ENCODE results near the gene CHSY3. TPM values are rescaled to one million over a fixed set of nuclear protein-coding genes. Genes with fewer than 3 reads are reported as not detected.

The CHSY3 gene
- total RNA-seq, 5 donors from 2014 or later (not counting 1 experiment from before 2014, with no cell fraction given): not detected

DNA sequence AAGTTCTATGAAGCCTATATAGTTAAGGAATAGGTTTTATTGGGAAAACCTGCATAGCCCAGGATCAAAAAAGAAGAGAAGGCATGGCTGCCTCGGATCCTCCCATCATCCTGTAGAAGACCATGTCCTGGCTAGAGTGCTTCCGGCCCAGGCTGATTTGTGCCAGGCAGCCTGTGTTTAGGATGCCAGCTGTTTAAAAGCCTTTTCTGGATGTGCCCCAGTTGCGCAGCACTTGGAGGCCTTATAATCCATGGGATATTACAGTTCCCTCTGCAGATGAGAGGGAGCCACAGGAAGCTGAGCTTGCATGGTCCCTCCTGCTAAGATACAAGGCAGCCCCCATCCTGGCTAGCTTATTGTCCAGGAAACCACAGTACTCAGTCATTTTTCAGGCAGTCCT lies 97.9 kb downstream of the CHSY3 start:
- CTCF ChIA-PET: no interaction called here
- Histone ChIP-seq H3K36me3 (ENCODE audit: control insufficient read depth in 2 of 2, extremely low read depth in 1 of 2, insufficient read depth in 1 of 2, low read length in 1 of 2) (no peaks in the 10 kb centered on the region), H3K27me3 (replicated peaks in 1 of 2; ENCODE audit: control insufficient read depth in 2 of 2, extremely low read depth in 1 of 2, insufficient read depth in 2 of 2, low read length in 1 of 2) (no peaks in the 10 kb centered on the region), H3K4me1 (ENCODE audit: control insufficient read depth in 1 of 2, extremely low read depth in 1 of 2, insufficient read depth in 2 of 2, low read length in 2 of 2) (no peaks in the 10 kb centered on the region), H3K4me3 (ENCODE audit: control insufficient read depth in 1 of 2, extremely low read depth in 1 of 2, low read length in 1 of 2) (no peak overlapping the region), H3K27ac (ENCODE audit: low read length) (no peak overlapping the region), H3K9me3 (no peaks in the 10 kb centered on the region)
- DNase-seq (no peak), ATAC-seq (replicated peaks in 1 of 4) (no peak)
- no peak overlapping the region for H3K27ac Mint-ChIP-seq
- 84% methylated on average over 3 of the region's 3 CpGs for WGBS (ENCODE audit: insufficient coverage)
- POLR2A ChIA-PET: no interaction called here
- no peaks in the 10 kb centered on the region for H3K36me3 Mint-ChIP-seq
- H3K9me3 Mint-ChIP-seq: peaks cover 0 to 2% (median 0%) of the 10 kb centered on the region in 3 donors
- no peak overlapping the region for H3K4me3 Mint-ChIP-seq
- H3K27me3 Mint-ChIP-seq: peaks cover 0 to 2% of the 10 kb centered on the region in 2 donors
- H3K4me1 Mint-ChIP-seq: no peaks in the 10 kb centered on the region

DNA sequence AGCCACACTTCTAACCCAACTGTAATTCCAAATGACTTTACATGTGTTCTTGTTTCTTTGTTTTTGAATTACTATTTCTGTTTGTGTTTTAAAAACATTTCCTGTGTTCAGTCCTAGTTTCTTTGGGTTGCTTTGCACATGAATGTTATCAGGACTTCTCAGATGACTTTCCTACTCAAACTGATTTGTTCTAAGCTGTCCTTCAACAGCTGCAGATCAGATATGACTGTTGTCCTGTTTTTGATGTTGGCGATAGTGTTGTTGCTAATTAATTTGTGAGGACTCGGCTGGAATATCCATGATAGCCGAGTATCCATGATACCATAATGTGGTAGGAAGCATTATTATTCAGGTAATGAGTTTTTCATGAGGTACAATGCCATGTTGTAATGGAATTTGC lies 98.6 kb downstream of the CHSY3 start:
- Histone ChIP-seq H3K36me3 (ENCODE audit: control insufficient read depth in 2 of 2, extremely low read depth in 1 of 2, insufficient read depth in 1 of 2, low read length in 1 of 2) (no peaks in the 10 kb centered on the region), H3K27me3 (replicated peaks in 1 of 2; ENCODE audit: control insufficient read depth in 2 of 2, extremely low read depth in 1 of 2, insufficient read depth in 2 of 2, low read length in 1 of 2) (no peaks in the 10 kb centered on the region), H3K4me3 (ENCODE audit: control insufficient read depth in 1 of 2, extremely low read depth in 1 of 2, low read length in 1 of 2) (no peak overlapping the region), H3K27ac (ENCODE audit: low read length) (no peak overlapping the region), H3K4me1 (ENCODE audit: control insufficient read depth in 1 of 2, extremely low read depth in 1 of 2, insufficient read depth in 2 of 2, low read length in 2 of 2) (no peaks in the 10 kb centered on the region), H3K9me3 (no peaks in the 10 kb centered on the region)
- H3K27ac Mint-ChIP-seq: no peak overlapping the region
- WGBS (ENCODE audit: insufficient coverage): 97% methylated on average over 3 of the region's 3 CpGs
- ATAC-seq (replicated peaks in 1 of 4): no peak
- no peak overlapping the region for H3K4me3 Mint-ChIP-seq
- ChIA-PET POLR2A (no interaction called here), CTCF (no interaction called here)
- no peak for DNase-seq
- peaks cover 0 to 4% (median 0%) of the 10 kb centered on the region in 3 donors for H3K9me3 Mint-ChIP-seq
- no peaks in the 10 kb centered on the region for H3K36me3 Mint-ChIP-seq
- H3K4me1 Mint-ChIP-seq: no peaks in the 10 kb centered on the region
- H3K27me3 Mint-ChIP-seq: peaks cover 0 to 2% of the 10 kb centered on the region in 2 donors

DNA sequence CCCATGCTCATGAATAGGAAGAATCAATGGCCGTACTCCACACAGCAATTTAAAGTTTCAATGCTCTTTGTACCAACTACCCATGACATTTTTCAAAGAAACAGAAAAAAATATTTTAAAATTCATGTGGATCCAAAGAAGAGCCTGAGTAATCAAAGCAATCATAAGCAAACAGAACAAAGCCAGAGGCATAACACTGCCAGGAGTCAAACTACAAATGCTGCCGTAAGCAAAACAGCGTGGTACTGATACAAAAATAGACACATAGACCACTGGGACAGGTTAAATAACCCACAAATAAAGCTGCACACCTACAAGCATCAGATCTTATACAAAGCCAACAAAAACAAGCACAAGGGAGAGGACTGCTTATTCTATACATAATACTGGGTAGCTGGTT lies 107.7 kb downstream of the CHSY3 start:
- Mint-ChIP-seq H3K4me1 (no peaks in the 10 kb centered on the region), H3K27me3 (no peaks in the 10 kb centered on the region)

DNA sequence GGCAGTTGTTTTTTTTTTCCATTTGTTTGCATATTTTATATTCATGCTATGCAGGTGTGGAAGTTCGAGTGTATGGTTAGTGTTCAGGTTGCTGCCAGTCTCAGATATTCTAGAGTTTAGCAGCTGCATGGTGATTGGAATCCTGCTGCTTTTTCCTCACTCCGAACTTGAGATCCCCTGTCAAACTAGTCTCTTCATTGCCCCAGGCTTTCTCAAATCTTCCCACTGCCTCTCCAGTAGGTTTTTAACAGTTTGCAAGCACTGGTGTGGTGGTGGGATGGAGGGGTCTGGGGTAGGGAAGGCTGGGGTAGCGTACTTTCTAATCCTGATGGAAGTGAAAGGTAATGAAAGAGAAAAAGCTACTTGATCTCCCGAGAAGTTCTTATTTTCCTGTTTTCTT lies 112.9 kb downstream of the CHSY3 start:
- no peak overlapping the region for H3K4me3 ChIP-seq (ENCODE audit: control insufficient read depth in 1 of 2, extremely low read depth in 1 of 2, low read length in 1 of 2)
- ATAC-seq (replicated peaks in 1 of 4) (no peak), DNase-seq (no peak)
- Mint-ChIP-seq H3K4me3 (no peak overlapping the region), H3K27ac (no peak overlapping the region), H3K9me3 (peaks cover 0 to 20% (median 9%) of the 10 kb centered on the region in 3 donors), H3K4me1 (no peaks in the 10 kb centered on the region), H3K27me3 (no peaks in the 10 kb centered on the region), H3K36me3 (no peaks in the 10 kb centered on the region)
- WGBS (ENCODE audit: insufficient coverage): no CpG with 5 or more reads among the region's 4 CpGs
- ChIA-PET CTCF (no interaction called here), POLR2A (no interaction called here)
- no peak overlapping the region for H3K27ac ChIP-seq (ENCODE audit: low read length)
- H3K4me1 ChIP-seq (ENCODE audit: control insufficient read depth in 1 of 2, extremely low read depth in 1 of 2, insufficient read depth in 2 of 2, low read length in 2 of 2): no peaks in the 10 kb centered on the region
- no peaks in the 10 kb centered on the region for H3K36me3 ChIP-seq (ENCODE audit: control insufficient read depth in 2 of 2, extremely low read depth in 1 of 2, insufficient read depth in 1 of 2, low read length in 1 of 2)
- no peaks in the 10 kb centered on the region for H3K9me3 ChIP-seq
- H3K27me3 ChIP-seq (replicated peaks in 1 of 2; ENCODE audit: control insufficient read depth in 2 of 2, extremely low read depth in 1 of 2, insufficient read depth in 2 of 2, low read length in 1 of 2): no peaks in the 10 kb centered on the region

More for the DNA sequence above, 107.7 kb downstream of the CHSY3 start:
- 79% methylated on average over 2 of the region's 3 CpGs for WGBS (ENCODE audit: insufficient coverage)
- no peak for DNase-seq
- Histone ChIP-seq H3K27ac (ENCODE audit: low read length) (no peak overlapping the region), H3K4me1 (ENCODE audit: control insufficient read depth in 1 of 2, extremely low read depth in 1 of 2, insufficient read depth in 2 of 2, low read length in 2 of 2) (no peaks in the 10 kb centered on the region), H3K9me3 (no peaks in the 10 kb centered on the region), H3K27me3 (replicated peaks in 1 of 2; ENCODE audit: control insufficient read depth in 2 of 2, extremely low read depth in 1 of 2, insufficient read depth in 2 of 2, low read length in 1 of 2) (no peaks in the 10 kb centered on the region), H3K36me3 (ENCODE audit: control insufficient read depth in 2 of 2, extremely low read depth in 1 of 2, insufficient read depth in 1 of 2, low read length in 1 of 2) (no peaks in the 10 kb centered on the region), H3K4me3 (ENCODE audit: control insufficient read depth in 1 of 2, extremely low read depth in 1 of 2, low read length in 1 of 2) (no peak overlapping the region)
- POLR2A ChIA-PET: no interaction called here
- no peak overlapping the region for H3K27ac Mint-ChIP-seq
- no peak for ATAC-seq (replicated peaks in 1 of 4)
- CTCF ChIA-PET: no interaction called here
- H3K36me3 Mint-ChIP-seq: no peaks in the 10 kb centered on the region
- H3K9me3 Mint-ChIP-seq: peaks cover 2 to 56% (median 13%) of the 10 kb centered on the region in 3 donors
- H3K4me3 Mint-ChIP-seq: no peak overlapping the region

DNA sequence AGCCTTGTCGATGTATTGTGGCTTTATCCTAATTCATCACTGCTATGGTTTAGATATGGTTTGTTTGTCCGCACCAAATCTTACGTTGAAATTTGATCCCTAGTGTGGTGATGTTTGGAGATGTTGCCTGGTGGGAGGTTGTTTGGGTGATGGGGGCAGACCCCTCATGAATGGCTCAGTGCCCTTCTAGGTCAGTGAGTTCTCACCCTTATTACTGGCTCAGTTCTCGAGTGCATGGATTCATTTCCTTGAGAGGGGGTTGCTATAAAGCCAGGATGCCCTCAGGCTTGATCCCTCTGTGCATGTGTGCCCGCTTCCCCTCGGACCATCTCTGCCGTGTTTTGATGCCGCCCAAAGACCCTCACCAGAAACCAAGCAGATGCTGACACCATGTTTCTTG lies 114.4 kb downstream of the CHSY3 start:
- ChIA-PET POLR2A (no interaction called here), CTCF (no interaction called here)
- no peaks in the 10 kb centered on the region for H3K36me3 ChIP-seq (ENCODE audit: control insufficient read depth in 2 of 2, extremely low read depth in 1 of 2, insufficient read depth in 1 of 2, low read length in 1 of 2)
- H3K4me1 ChIP-seq (ENCODE audit: control insufficient read depth in 1 of 2, extremely low read depth in 1 of 2, insufficient read depth in 2 of 2, low read length in 2 of 2): no peaks in the 10 kb centered on the region
- Mint-ChIP-seq H3K4me3 (no peak overlapping the region), H3K27ac (no peak overlapping the region), H3K9me3 (peaks cover 0 to 19% (median 9%) of the 10 kb centered on the region in 3 donors), H3K4me1 (no peaks in the 10 kb centered on the region), H3K27me3 (no peaks in the 10 kb centered on the region), H3K36me3 (no peaks in the 10 kb centered on the region)
- no peaks in the 10 kb centered on the region for H3K9me3 ChIP-seq
- H3K27me3 ChIP-seq (replicated peaks in 1 of 2; ENCODE audit: control insufficient read depth in 2 of 2, extremely low read depth in 1 of 2, insufficient read depth in 2 of 2, low read length in 1 of 2): no peaks in the 10 kb centered on the region
- H3K27ac ChIP-seq (ENCODE audit: low read length): no peak overlapping the region
- H3K4me3 ChIP-seq (ENCODE audit: control insufficient read depth in 1 of 2, extremely low read depth in 1 of 2, low read length in 1 of 2): no peak overlapping the region
- 92% methylated on average over 5 of the region's 8 CpGs for WGBS (ENCODE audit: insufficient coverage)
- DNase-seq (no peak), ATAC-seq (replicated peaks in 1 of 4) (no peak)

DNA sequence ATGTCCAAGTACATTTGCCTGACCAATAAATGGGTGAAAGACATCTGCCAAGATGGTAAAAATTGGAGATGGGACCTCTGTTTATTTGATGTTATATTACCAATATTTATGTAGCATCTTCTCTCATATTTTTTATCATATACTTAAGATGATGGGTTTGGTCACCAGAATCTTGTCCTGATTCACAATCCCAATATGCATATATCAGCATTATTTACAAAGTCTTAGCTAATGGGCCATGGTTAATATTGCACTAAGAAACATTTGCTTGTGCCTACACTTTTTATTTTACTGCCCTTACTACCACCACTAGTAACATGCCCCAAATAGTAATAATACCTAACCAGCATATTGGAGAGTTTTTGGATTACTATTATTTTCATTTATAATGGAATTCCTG lies 116.7 kb downstream of the CHSY3 start:
- Histone ChIP-seq H3K27ac (ENCODE audit: low read length) (no peak overlapping the region), H3K36me3 (ENCODE audit: control insufficient read depth in 2 of 2, extremely low read depth in 1 of 2, insufficient read depth in 1 of 2, low read length in 1 of 2) (no peaks in the 10 kb centered on the region), H3K4me1 (ENCODE audit: control insufficient read depth in 1 of 2, extremely low read depth in 1 of 2, insufficient read depth in 2 of 2, low read length in 2 of 2) (no peaks in the 10 kb centered on the region), H3K4me3 (ENCODE audit: control insufficient read depth in 1 of 2, extremely low read depth in 1 of 2, low read length in 1 of 2) (no peak overlapping the region), H3K9me3 (no peaks in the 10 kb centered on the region), H3K27me3 (replicated peaks in 1 of 2; ENCODE audit: control insufficient read depth in 2 of 2, extremely low read depth in 1 of 2, insufficient read depth in 2 of 2, low read length in 1 of 2) (no peaks in the 10 kb centered on the region)
- ChIA-PET CTCF (interaction anchor here in 1 of 2 donors (0.7 kb wide), 1 partner anchor 92 kb away, joined by 5 read pairs; no protein-coding TSS in a partner anchor), POLR2A (no interaction called here)
- H3K27ac Mint-ChIP-seq: no peak overlapping the region
- peaks cover 0 to under 1% (median under 1%) of the 10 kb centered on the region in 3 donors for H3K9me3 Mint-ChIP-seq
- DNase-seq: no peak
- no peak for ATAC-seq (replicated peaks in 1 of 4)
- no peaks in the 10 kb centered on the region for H3K36me3 Mint-ChIP-seq
- H3K4me1 Mint-ChIP-seq: no peaks in the 10 kb centered on the region
- H3K4me3 Mint-ChIP-seq: no peak overlapping the region
- no peaks in the 10 kb centered on the region for H3K27me3 Mint-ChIP-seq

DNA sequence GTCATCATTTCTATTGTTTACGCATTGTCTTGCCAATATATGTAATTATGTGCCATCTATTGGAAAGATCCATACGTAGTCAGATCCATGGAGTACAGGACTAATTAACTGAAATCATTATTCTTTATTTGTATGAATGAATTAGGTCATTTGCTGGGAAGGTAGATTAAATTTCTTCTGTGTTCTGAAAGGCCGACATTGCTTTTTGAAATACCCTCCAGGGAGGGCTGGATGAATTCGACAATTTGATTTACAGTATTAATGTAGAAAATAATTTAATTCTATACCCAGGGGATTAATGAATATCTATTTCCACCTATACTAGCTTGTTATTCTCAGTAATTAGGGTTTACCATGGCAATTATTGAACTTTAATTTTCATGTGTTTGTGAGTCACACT lies 117.6 kb downstream of the CHSY3 start:
- no peaks in the 10 kb centered on the region for H3K9me3 ChIP-seq
- no peaks in the 10 kb centered on the region for H3K4me1 ChIP-seq (ENCODE audit: control insufficient read depth in 1 of 2, extremely low read depth in 1 of 2, insufficient read depth in 2 of 2, low read length in 2 of 2)
- H3K4me1 Mint-ChIP-seq: no peaks in the 10 kb centered on the region
- no peak overlapping the region for H3K4me3 Mint-ChIP-seq
- no peak overlapping the region for H3K4me3 ChIP-seq (ENCODE audit: control insufficient read depth in 1 of 2, extremely low read depth in 1 of 2, low read length in 1 of 2)
- H3K27ac Mint-ChIP-seq: no peak overlapping the region
- CTCF ChIA-PET: no interaction called here
- no peak overlapping the region for H3K27ac ChIP-seq (ENCODE audit: low read length)
- ATAC-seq (replicated peaks in 1 of 4) (no peak), DNase-seq (no peak)
- H3K36me3 ChIP-seq (ENCODE audit: control insufficient read depth in 2 of 2, extremely low read depth in 1 of 2, insufficient read depth in 1 of 2, low read length in 1 of 2): no peaks in the 10 kb centered on the region
- POLR2A ChIA-PET: no interaction called here
- H3K27me3 ChIP-seq (replicated peaks in 1 of 2; ENCODE audit: control insufficient read depth in 2 of 2, extremely low read depth in 1 of 2, insufficient read depth in 2 of 2, low read length in 1 of 2): no peaks in the 10 kb centered on the region
- H3K36me3 Mint-ChIP-seq: no peaks in the 10 kb centered on the region
- no peaks in the 10 kb centered on the region for H3K27me3 Mint-ChIP-seq
- WGBS (ENCODE audit: insufficient coverage): no CpG with 5 or more reads among the region's 4 CpGs
- H3K9me3 Mint-ChIP-seq: no peaks in the 10 kb centered on the region
